ENCODE measurements around the gene C17orf113. TPM values are rescaled to one million over a fixed set of nuclear protein-coding genes. Genes with fewer than 3 reads are reported as not detected.

The C17orf113 gene
- total RNA-seq, 2 experiments from 2014 or later, result 0.15 to 0.26 TPM

Other genes starting within 250 kb of the C17orf113 start
- gene P3H4, start 238.7 kb downstream of the C17orf113 start, total RNA-seq, result 1 to 10 TPM; 2.5 to 2.9 TPM
- gene FKBP10, start 237.6 kb downstream of the C17orf113 start, total RNA-seq, result 1 to 10 TPM in 1 of 2 experiments, under 1 TPM in 1; 0.76 to 1.4 TPM
- gene NT5C3B, start 214.4 kb downstream of the C17orf113 start, total RNA-seq, result 10 to 100 TPM; 29.0 to 29.5 TPM
- under 1 TPM; 0.12 to 0.29 TPM for gene KLHL10, start 212.8 kb downstream of the C17orf113 start, total RNA-seq
- 10 to 100 TPM; 23.6 to 25.2 TPM for gene KLHL11, start 185.2 kb downstream of the C17orf113 start, total RNA-seq
- 100 to 1,000 TPM; 186 to 203 TPM for gene ACLY, start 131.7 kb downstream of the C17orf113 start, total RNA-seq
- 1 to 10 TPM in 1 of 2 experiments, under 1 TPM in 1; 0.77 to 1.4 TPM for gene ODAD4, start 120.0 kb downstream of the C17orf113 start, total RNA-seq
- 10 to 100 TPM; 66.6 to 68.0 TPM for gene CNP, start 83.8 kb downstream of the C17orf113 start, total RNA-seq
- gene DNAJC7, start 33.2 kb downstream of the C17orf113 start, total RNA-seq, result 10 to 100 TPM; 79.7 to 80.9 TPM
- gene NKIRAS2, start 30.5 kb downstream of the C17orf113 start, total RNA-seq, result 10 to 100 TPM; 15.6 to 16.1 TPM
- gene ZNF385C, start 47.9 kb upstream of the C17orf113 start, total RNA-seq, result under 1 TPM in 1 of 2 experiments, not detected in 1; 0.10 TPM
- gene DHX58, start 62.1 kb upstream of the C17orf113 start, total RNA-seq, result 10 to 100 TPM; 38.1 to 38.4 TPM
- 10 to 100 TPM; 38.6 to 41.0 TPM for gene KAT2A, start 70.8 kb upstream of the C17orf113 start, total RNA-seq
- gene HSPB9, start 72.2 kb upstream of the C17orf113 start, total RNA-seq, result not detected
- gene RAB5C, start 104.4 kb upstream of the C17orf113 start, total RNA-seq, result 10 to 100 TPM; 47.8 to 52.4 TPM
- gene KCNH4, start 130.5 kb upstream of the C17orf113 start, total RNA-seq, result under 1 TPM; 0.39 to 0.40 TPM
- not detected for gene HCRT, start 134.9 kb upstream of the C17orf113 start, total RNA-seq
- gene GHDC, start 143.9 kb upstream of the C17orf113 start, total RNA-seq, result 10 to 100 TPM; 13.1 to 13.5 TPM
- gene STAT5B, start 225.8 kb upstream of the C17orf113 start, total RNA-seq, result 100 to 1,000 TPM; 192 to 195 TPM
- 100 to 1,000 TPM; 211 to 215 TPM for gene STAT5A, start 237.9 kb upstream of the C17orf113 start, total RNA-seq

Measured in activated CD4-positive, alpha-beta memory T cell treated with anti-CD3 and anti-CD28 coated beads for 36 hours (primary cell).